ENCODE data around the gene PRKN.

GRCh38 chr6:162116902-162117525 is 610.6 kb downstream of the PRKN start:
- TF ChIP-seq CTCF (IDR thresholded peaks at IDR 0.05) (no peak), POLR2A (IDR thresholded peaks at IDR 0.05) (no peak), EP300 (IDR thresholded peaks at IDR 0.05) (no peak)

Data from tibial nerve (tissue), 4 donors.